NB4 (cell line): ENCODE data around the gene NR4A2.

ENCODE experiments used
- CTCF ChIP-seq: IDR thresholded peaks from one replicate; pipeline ENCODE4 v1.5.1; 2012; ENCODE audit warnings: low read depth, low read length
- POLR2A ChIP-seq: IDR thresholded peaks from 2 replicates; pipeline ENCODE4 v1.6.1; 2011; ENCODE audit warnings: mild to moderate bottlenecking; ENCODE audit not compliant: insufficient read length; ENCODE audit errors: extremely low read depth

GRCh38 chr2:156346731-156347130 is 14.2 kb upstream of the NR4A2 start:
- TF ChIP-seq CTCF (no peak), POLR2A (no peak)
